HepG2 (cell line): ENCODE results near the gene SCT. TPM values are rescaled to one million over a fixed set of nuclear protein-coding genes. Genes with fewer than 3 reads are reported as not detected.
"Not testable (repeated sequence)": the region's sequence is repeated elsewhere in the genome, so short reads cannot be mapped to it uniquely, and the experiment has no call there.

Source experiments
- ARID5B ChIP-seq: IDR thresholded peaks from 2 replicates; pipeline ENCODE4 v1.4.0; 2020; ENCODE audit warnings: mild to moderate bottlenecking, missing genetic modification reagents
- BCL6 ChIP-seq: IDR thresholded peaks from 2 replicates; pipeline ENCODE4 v1.6.1; 2016; ENCODE audit warnings: missing genetic modification reagents, missing compliant biosample characterization
- BRD4 ChIP-seq: sonication (generic); formaldehyde crosslinking; IDR thresholded peaks from 2 replicates; pipeline ENCODE4 v1.4.0; 2020; ENCODE audit warnings: missing genetic modification reagents
- CEBPG ChIP-seq: IDR thresholded peaks from 2 replicates; pipeline ENCODE4 v1.6.1; 2016
- EP300 ChIP-seq, 3 experiments: sonication (generic) in 1 of 3; formaldehyde crosslinking in 1 of 3; IDR thresholded peaks; 2 replicates each; pipeline versions ENCODE4 v1.5.1 to v1.6.1; 2011 to 2020; ENCODE audit warnings: low read depth in 2 of 3, low read length in 2 of 3, borderline replicate concordance in 1 of 3, improper control_type of control experiment in 1 of 3, mild to moderate bottlenecking in 1 of 3, missing genetic modification reagents in 1 of 3, moderate library complexity in 1 of 3
- ESRRA ChIP-seq: sonication (generic); formaldehyde crosslinking; IDR thresholded peaks from 2 replicates; pipeline ENCODE4 v1.5.1; 2020; ENCODE audit warnings: mild to moderate bottlenecking, low read depth, missing genetic modification reagents
- HDAC1 ChIP-seq: sonication (generic); formaldehyde crosslinking; IDR thresholded peaks from 2 replicates; pipeline ENCODE4 v1.5.1; 2020; ENCODE audit warnings: mild to moderate bottlenecking, missing genetic modification reagents
- KDM1A ChIP-seq: IDR thresholded peaks from 2 replicates; pipeline ENCODE4 v1.6.1; 2016; ENCODE audit warnings: missing compliant biosample characterization
- MED1 ChIP-seq: sonication (generic); formaldehyde crosslinking; IDR thresholded peaks from 2 replicates; pipeline ENCODE4 v1.4.0; 2020; ENCODE audit warnings: missing genetic modification reagents
- NR2C2 ChIP-seq: sonication (generic); formaldehyde crosslinking; IDR thresholded peaks from 2 replicates; pipeline ENCODE4 v1.4.0; 2020; ENCODE audit warnings: missing genetic modification reagents, mild to moderate bottlenecking, moderate library complexity, borderline replicate concordance
- NR2F1 ChIP-seq, 2 experiments: fragments of 450-650 bp in 1 of 2; formaldehyde crosslinking in 1 of 2; IDR thresholded peaks; 2 replicates each; pipeline versions ENCODE4 v1.5.0 to v1.6.1; 2016 to 2020; ENCODE audit warnings: mild to moderate bottlenecking in 1 of 2, missing compliant biosample characterization in 1 of 2, missing genetic modification reagents in 1 of 2, moderate library complexity in 1 of 2
- NR2F6 ChIP-seq, 2 experiments: IDR thresholded peaks; 2 replicates each; pipeline ENCODE4 v1.6.1; 2016; ENCODE audit warnings: antibody characterized with exemption in 1 of 2, mild to moderate bottlenecking in 1 of 2
- PITX1 ChIP-seq: sonication (generic); formaldehyde crosslinking; IDR thresholded peaks from 2 replicates; pipeline ENCODE4 v1.5.1; 2020; ENCODE audit warnings: mild to moderate bottlenecking, missing genetic modification reagents
- POGZ ChIP-seq: sonication (generic); formaldehyde crosslinking; IDR thresholded peaks from 2 replicates; pipeline ENCODE4 v1.4.0; 2020; ENCODE audit warnings: mild to moderate bottlenecking, missing genetic modification reagents
- RXRB ChIP-seq: IDR thresholded peaks from 2 replicates; pipeline ENCODE4 v1.6.1; 2016; ENCODE audit warnings: borderline replicate concordance, missing genetic modification reagents, missing compliant biosample characterization
- SOX13 ChIP-seq, 3 experiments: fragments of 450-650 bp in 1 of 3; sonication (generic) in 1 of 3; formaldehyde crosslinking in 1 of 3; IDR thresholded peaks in 2 of 3; conservative IDR thresholded peaks in 1 of 3; 2 replicates each; pipeline versions ENCODE4 v1.5.0 to v1.6.1; 2016 to 2020; ENCODE audit warnings: antibody characterized with exemption in 1 of 3, mild to moderate bottlenecking in 1 of 3, missing compliant biosample characterization in 1 of 3, missing genetic modification reagents in 1 of 3, moderate library complexity in 1 of 3
- ZBTB33 ChIP-seq: sonication (generic); formaldehyde crosslinking; IDR thresholded peaks from 2 replicates; pipeline ENCODE4 v1.4.0; 2020; ENCODE audit warnings: missing genetic modification reagents
- ZNF331 ChIP-seq: sonication (generic); formaldehyde crosslinking; IDR thresholded peaks from 2 replicates; pipeline ENCODE4 v1.4.0; 2020; ENCODE audit warnings: missing genetic modification reagents
- ZNF503 ChIP-seq: sonication (generic); formaldehyde crosslinking; IDR thresholded peaks from 2 replicates; pipeline ENCODE4 v1.4.0; 2020; ENCODE audit warnings: missing genetic modification reagents
- polyA plus RNA-seq, 8 experiments: library from polyadenylated mRNA; depleted of rRNA in 3 of 8; stranded (reverse) in 7 of 8; unstranded in 1 of 8; fragments of >200 nt; fragmentation: Illumina TruSeq in 4 of 8; extraction: Trizol in 4 of 8; gene quantifications; 2 replicates each; pipeline versions ENCODE4 v1.2.1 to v1.2.3, GENCODE V29; 2011 to 2016; ENCODE audit warnings: low read depth in 4 of 8, missing spikeins in 1 of 8, mixed read lengths in 1 of 8; ENCODE audit not compliant: insufficient read depth in 1 of 8
- total RNA-seq, 5 experiments: library from RNA; depleted of rRNA; stranded (reverse); fragments of >200 nt; fragmentation: Illumina TruSeq; extraction: Trizol; gene quantifications; 2 replicates each; pipeline ENCODE4 v1.2.3, GENCODE V29; 2016; ENCODE audit warnings: low read depth in 1 of 5

SCT gene
- total and polyA plus RNA-seq, 2 of the 13 experiments (the other 11 are each of a cell fraction or from before 2014, with no cell fraction given): not detected

- 0 out of 2 replicates have a peak, but pooled peaks have one; percentile 9 for TF ChIP-seq ARID5B (CRISPR knock-in tag)
- 0 out of 2 replicates have a peak, but pooled peaks have one; percentile 16 for TF ChIP-seq POGZ (CRISPR knock-in tag)
- TF ChIP-seq NR2F6 (IDR thresholded peaks at IDR 0.05): peak; percentile 77
- TF ChIP-seq NR2F6 (CRISPR knock-in tag; IDR thresholded peaks at IDR 0.05): peak; percentile 89
- peak; percentile 88 for TF ChIP-seq CEBPG (CRISPR knock-in tag)
- TF ChIP-seq NR2C2 (CRISPR knock-in tag): peak; percentile 17; the same call in 1 of the 2 replicates
- TF ChIP-seq NR2F1 (CRISPR knock-in tag; IDR thresholded peaks at IDR 0.05): peak; percentile 52 to 60; a peak in 3 of 4 replicates
- peak; percentile 66 for TF ChIP-seq PITX1 (CRISPR knock-in tag)
- peak; percentile 37; the same call in 1 of the 2 replicates for TF ChIP-seq ZNF331
- TF ChIP-seq BCL6 (CRISPR knock-in tag): peak; percentile 32; the same call in 1 of the 2 replicates
- TF ChIP-seq HDAC1 (CRISPR knock-in tag): peak; percentile 24; the same call in 1 of the 2 replicates
- TF ChIP-seq BRD4 (CRISPR knock-in tag): 0 out of 2 replicates have a peak, but pooled peaks have one; percentile 22
- TF ChIP-seq SOX13 (IDR thresholded peaks at IDR 0.05); EP300 (CRISPR knock-in tag; IDR thresholded peaks at IDR 0.05; ENCODE audit: borderline replicate concordance): not testable (repeated sequence)
- TF ChIP-seq SOX13 (CRISPR knock-in tag; conservative IDR thresholded peaks at IDR 0.05 in 1 of 2, IDR thresholded peaks at IDR 0.05 in 1 of 2): 0 out of 4 replicates have a peak, but pooled peaks of 1 of the 2 experiments have one; percentile 5
- 0 out of 2 replicates have a peak, but pooled peaks have one; percentile 31 for TF ChIP-seq KDM1A
- TF ChIP-seq RXRB (CRISPR knock-in tag): 0 out of 2 replicates have a peak, but pooled peaks have one; percentile 56
- TF ChIP-seq ZBTB33 (CRISPR knock-in tag): peak; percentile 92
- TF ChIP-seq ZNF503 (CRISPR knock-in tag): 0 out of 2 replicates have a peak, but pooled peaks have one; percentile 24
- peak; percentile 45; the same call in 1 of the 2 replicates for TF ChIP-seq ESRRA
- TF ChIP-seq EP300 (IDR thresholded peaks at IDR 0.05; ENCODE audit: low read depth in 2 of 2, low read length in 2 of 2): peak in 1 of 2 experiments; percentile 12; a peak in 1 of 4 replicates
- 0 out of 2 replicates have a peak, but pooled peaks have one; percentile 13 for TF ChIP-seq MED1 (CRISPR knock-in tag)
Measured at GRCh38 chr11:654444-654843, 27.5 kb upstream of the SCT start (continued).
